PC-3 (cell line): Measurements from ENCODE around the gene ACCS. TPM values are rescaled to one million over a fixed set of nuclear protein-coding genes. Genes with fewer than 3 reads are reported as not detected.

Source experiments
- ATAC-seq: fragments of 200-7000 bp; cut with Tn5 transposase; 2 replicates; pipeline ENCODE4 v1.9.1; 2020; ENCODE audit warnings: mild to moderate bottlenecking, moderate library complexity
- BruUV-seq: library from RNA; stranded (reverse); fragments of 400-500 nt; replicated peaks from 2 replicates; lab custom pipeline; 2021; lab: Mats Ljungman, UMichigan
- CTCF ChIA-PET: fragments of 300-600 bp; sonication (Branson Sonifier 250); formaldehyde crosslinking; loops from one replicate; lab custom pipeline; 2022; ENCODE audit warnings: antibody characterized with exemption; lab: Charles Lee
- POLR2A ChIA-PET: fragments of 300-600 bp; sonication (Branson Sonifier 250); formaldehyde crosslinking; loops from one replicate; lab custom pipeline; 2022; ENCODE audit warnings: antibody characterized with exemption; ENCODE audit not compliant: unreplicated experiment; lab: Charles Lee
- DNase-seq: peaks from one replicate; pipeline ENCODE4 v3.0.0-alpha.2; 2015
- H2AFZ ChIP-seq: fragments of 300-600 bp; sonication (generic); 2 replicates; pipeline ENCODE4 v1.6.0; 2016; ENCODE audit warnings: antibody characterized with exemption, low read length
- H3F3A ChIP-seq: fragments of 300-600 bp; sonication (generic); one replicate; pipeline ENCODE4 v1.6.0; 2017; ENCODE audit warnings: antibody characterized with exemption, low read length, control low read depth, mild to moderate bottlenecking; ENCODE audit not compliant: unreplicated experiment
- H3K27ac ChIP-seq: fragments of 300-600 bp; sonication (generic); 2 replicates; pipeline ENCODE4 v1.5.1; 2016; ENCODE audit warnings: mild to moderate bottlenecking, low read length
- H3K27me3 ChIP-seq: fragments of 300-600 bp; sonication (generic); 2 replicates; pipeline ENCODE4 v1.6.1; 2016; ENCODE audit warnings: low read length, mixed read lengths
- H3K36me3 ChIP-seq: fragments of 300-600 bp; sonication (generic); 2 replicates; pipeline ENCODE4 v1.6.1; 2016; ENCODE audit warnings: low read depth, mixed run types, low read length, mixed read lengths
- H3K4me1 ChIP-seq: fragments of 300-600 bp; sonication (generic); 2 replicates; pipeline ENCODE4 v1.5.1; 2016; ENCODE audit warnings: low read length; ENCODE audit not compliant: insufficient read depth
- H3K4me2 ChIP-seq: fragments of 300-600 bp; sonication (generic); 2 replicates; pipeline ENCODE4 v1.6.0; 2016; ENCODE audit warnings: low read length
- H3K4me3 ChIP-seq: fragments of 300-600 bp; sonication (generic); 2 replicates; pipeline ENCODE4 v1.5.1; 2016; ENCODE audit warnings: mild to moderate bottlenecking, low read length, mixed read lengths
- H3K79me2 ChIP-seq: fragments of 300-600 bp; sonication (generic); 2 replicates; pipeline ENCODE4 v1.6.1; 2017; ENCODE audit warnings: low read length, mixed read lengths
- H3K9ac ChIP-seq: fragments of 300-600 bp; sonication (generic); 2 replicates; pipeline ENCODE4 v1.6.0; 2016; ENCODE audit warnings: mild to moderate bottlenecking, low read length
- H3K9me2 ChIP-seq: fragments of 300-600 bp; sonication (generic); replicated peaks from 2 replicates; pipeline ENCODE4 v1.6.1; 2016; ENCODE audit warnings: mixed run types, low read length, mixed read lengths
- H3K9me3 ChIP-seq: fragments of 300-600 bp; sonication (generic); 2 replicates; pipeline ENCODE4 v1.6.1; 2016; ENCODE audit warnings: low read length, mixed read lengths
- H4K20me1 ChIP-seq: fragments of 300-600 bp; sonication (generic); 2 replicates; pipeline ENCODE4 v1.6.1; 2016; ENCODE audit warnings: low read length, mixed read lengths
- EZH2 ChIP-seq: fragments of 300-600 bp; sonication (generic); IDR thresholded peaks from one replicate; pipeline ENCODE4 v1.6.1; 2017; ENCODE audit warnings: antibody characterized with exemption, mild to moderate bottlenecking, low read length; ENCODE audit not compliant: unreplicated experiment
- EZH2phosphoT487 ChIP-seq: fragments of 300-600 bp; sonication (generic); IDR thresholded peaks from 2 replicates; pipeline ENCODE4 v1.6.1; 2018; ENCODE audit warnings: mild to moderate bottlenecking, antibody characterized with exemption, low read length, borderline replicate concordance
- intact Hi-C: fragments of 100-400 bp; cut with micrococcal nuclease; formaldehyde crosslinking; loops from 2 replicates; pipeline ENCODE4 v1.9.0; 2023
- total RNA-seq: library from RNA; depleted of rRNA; stranded (reverse); fragments of >200 nt; gene quantifications from 2 replicates; pipeline ENCODE4 v1.2.3, GENCODE V29; 2014
- TF ChIP-seq, protein P1 (sequence below): fragments of 300-600 bp; sonication (generic); conservative IDR thresholded peaks from 2 replicates; pipeline ENCODE4 v1.5.1; 2017; ENCODE audit warnings: antibody characterized with exemption, low read depth, mild to moderate bottlenecking, low read length

Gene ACCS
- total RNA-seq, 1 experiment from 2014 or later: 3.8 TPM

GRCh38 chr11:44066732-44067141 is 667 bp downstream of the ACCS start:
- H2AFZ ChIP-seq: peak overlapping the region; percentile 90
- H3K4me3 ChIP-seq: peak overlapping the region; percentile 84
- H3K9me3 ChIP-seq: no peaks in the 10 kb centered on the region
- no peaks in the 10 kb centered on the region for H3K27me3 ChIP-seq
- ChIA-PET POLR2A (interaction anchor here (0.7 kb wide), 1 partner anchor 440 kb away, joined by 4 read pairs; no protein-coding TSS in a partner anchor), CTCF (interaction anchor here (0.7 to 1.5 kb wide), 2 partner anchors 27 to 482 kb away, joined by 4 to 5 read pairs; no protein-coding TSS in a partner anchor)
- peak overlapping the region; percentile 94 for H3K9ac ChIP-seq
- no peaks in the 10 kb centered on the region for H3K9me2 ChIP-seq
- intact Hi-C loops: no loop called here
- H3F3A ChIP-seq: no peaks in the 10 kb centered on the region
- no peaks in the 10 kb centered on the region; the same call in 1 of the 2 replicates for H4K20me1 ChIP-seq
- no peaks in the 10 kb centered on the region for H3K36me3 ChIP-seq
- BruUV-seq: no TSS peak
- ATAC-seq (peak; percentile 61), DNase-seq (peak; percentile 89)
- peaks cover 13% of the 10 kb centered on the region for H3K4me1 ChIP-seq
- no peaks in the 10 kb centered on the region for H3K79me2 ChIP-seq
- H3K27ac ChIP-seq: peak overlapping the region; percentile 79
- H3K4me2 ChIP-seq: peak overlapping the region; percentile 91
- TF ChIP-seq EZH2phosphoT487: no peak
- TF ChIP-seq EZH2: no peak
- TF ChIP-seq, protein P1, sequence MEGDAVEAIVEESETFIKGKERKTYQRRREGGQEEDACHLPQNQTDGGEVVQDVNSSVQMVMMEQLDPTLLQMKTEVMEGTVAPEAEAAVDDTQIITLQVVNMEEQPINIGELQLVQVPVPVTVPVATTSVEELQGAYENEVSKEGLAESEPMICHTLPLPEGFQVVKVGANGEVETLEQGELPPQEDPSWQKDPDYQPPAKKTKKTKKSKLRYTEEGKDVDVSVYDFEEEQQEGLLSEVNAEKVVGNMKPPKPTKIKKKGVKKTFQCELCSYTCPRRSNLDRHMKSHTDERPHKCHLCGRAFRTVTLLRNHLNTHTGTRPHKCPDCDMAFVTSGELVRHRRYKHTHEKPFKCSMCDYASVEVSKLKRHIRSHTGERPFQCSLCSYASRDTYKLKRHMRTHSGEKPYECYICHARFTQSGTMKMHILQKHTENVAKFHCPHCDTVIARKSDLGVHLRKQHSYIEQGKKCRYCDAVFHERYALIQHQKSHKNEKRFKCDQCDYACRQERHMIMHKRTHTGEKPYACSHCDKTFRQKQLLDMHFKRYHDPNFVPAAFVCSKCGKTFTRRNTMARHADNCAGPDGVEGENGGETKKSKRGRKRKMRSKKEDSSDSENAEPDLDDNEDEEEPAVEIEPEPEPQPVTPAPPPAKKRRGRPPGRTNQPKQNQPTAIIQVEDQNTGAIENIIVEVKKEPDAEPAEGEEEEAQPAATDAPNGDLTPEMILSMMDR: no peak

DNA sequence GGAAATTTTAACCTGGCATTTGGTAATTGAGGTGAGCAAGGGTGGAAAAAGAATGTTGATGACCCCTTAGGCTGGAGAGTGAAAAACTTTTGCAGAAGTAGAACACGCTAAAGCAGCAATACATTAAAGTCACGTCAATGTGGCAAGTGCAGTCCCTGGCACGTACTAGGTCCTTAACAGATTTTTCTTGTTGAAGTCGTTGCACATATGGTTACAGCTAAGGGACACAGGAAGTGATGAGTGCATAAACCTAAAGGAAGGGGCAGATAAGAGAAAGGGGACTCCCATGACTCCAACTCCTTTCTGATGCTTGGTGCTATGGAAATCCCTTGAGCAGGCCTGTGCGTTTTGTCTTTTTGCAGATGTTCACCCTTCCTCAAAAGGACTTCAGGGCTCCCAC is 1.2 kb downstream of the ACCS start:
- Histone ChIP-seq H3K9me2 (no peaks in the 10 kb centered on the region), H3K4me3 (peak overlapping the region; percentile 84; the same call in 1 of the 2 replicates), H3K79me2 (no peaks in the 10 kb centered on the region), H3K9ac (peak overlapping the region; percentile 8; the same call in 1 of the 2 replicates), H3K27ac (no peak overlapping the region), H3F3A (no peaks in the 10 kb centered on the region), H3K4me1 (peaks cover 13% of the 10 kb centered on the region), H4K20me1 (no peaks in the 10 kb centered on the region; the same call in 1 of the 2 replicates), H2AFZ (no peak overlapping the region), H3K27me3 (no peaks in the 10 kb centered on the region), H3K9me3 (no peaks in the 10 kb centered on the region), H3K4me2 (peak overlapping the region; percentile 91), H3K36me3 (no peaks in the 10 kb centered on the region)
- TF ChIP-seq EZH2: no peak
- TF ChIP-seq, protein P1: no peak
- DNase-seq (no peak), ATAC-seq (no peak)
- intact Hi-C loops: no loop called here
- CTCF ChIA-PET: no interaction called here
- BruUV-seq: no TSS peak
- POLR2A ChIA-PET: no interaction called here

GRCh38 chr11:44068180-44068579 is 2.1 kb downstream of the ACCS start:
- DNase-seq (no peak), ATAC-seq (no peak)
- Histone ChIP-seq H3K9me2 (no peaks in the 10 kb centered on the region), H3K27ac (no peak overlapping the region), H3K9me3 (no peaks in the 10 kb centered on the region), H4K20me1 (no peaks in the 10 kb centered on the region; the same call in 1 of the 2 replicates), H3K4me1 (peaks cover 13% of the 10 kb centered on the region), H3K4me2 (no peak overlapping the region), H3K9ac (no peak overlapping the region), H3F3A (no peaks in the 10 kb centered on the region), H3K4me3 (no peak overlapping the region), H2AFZ (no peak overlapping the region), H3K27me3 (no peaks in the 10 kb centered on the region), H3K79me2 (no peaks in the 10 kb centered on the region), H3K36me3 (no peaks in the 10 kb centered on the region)
- POLR2A ChIA-PET: no interaction called here
- no peak for TF ChIP-seq EZH2
- TF ChIP-seq EZH2phosphoT487: no peak
- TF ChIP-seq, protein P1: no peak
- CTCF ChIA-PET: no interaction called here
- no TSS peak for BruUV-seq
- intact Hi-C loops: no loop called here
